ENCODE data around the gene TBXAS1.

GRCh38 chr7:140031364-140031763, 202.3 kb downstream of the TBXAS1 start:
- TF ChIP-seq, protein P1, sequence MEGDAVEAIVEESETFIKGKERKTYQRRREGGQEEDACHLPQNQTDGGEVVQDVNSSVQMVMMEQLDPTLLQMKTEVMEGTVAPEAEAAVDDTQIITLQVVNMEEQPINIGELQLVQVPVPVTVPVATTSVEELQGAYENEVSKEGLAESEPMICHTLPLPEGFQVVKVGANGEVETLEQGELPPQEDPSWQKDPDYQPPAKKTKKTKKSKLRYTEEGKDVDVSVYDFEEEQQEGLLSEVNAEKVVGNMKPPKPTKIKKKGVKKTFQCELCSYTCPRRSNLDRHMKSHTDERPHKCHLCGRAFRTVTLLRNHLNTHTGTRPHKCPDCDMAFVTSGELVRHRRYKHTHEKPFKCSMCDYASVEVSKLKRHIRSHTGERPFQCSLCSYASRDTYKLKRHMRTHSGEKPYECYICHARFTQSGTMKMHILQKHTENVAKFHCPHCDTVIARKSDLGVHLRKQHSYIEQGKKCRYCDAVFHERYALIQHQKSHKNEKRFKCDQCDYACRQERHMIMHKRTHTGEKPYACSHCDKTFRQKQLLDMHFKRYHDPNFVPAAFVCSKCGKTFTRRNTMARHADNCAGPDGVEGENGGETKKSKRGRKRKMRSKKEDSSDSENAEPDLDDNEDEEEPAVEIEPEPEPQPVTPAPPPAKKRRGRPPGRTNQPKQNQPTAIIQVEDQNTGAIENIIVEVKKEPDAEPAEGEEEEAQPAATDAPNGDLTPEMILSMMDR (conservative IDR thresholded peaks at IDR 0.05): no peak
- TF ChIP-seq ZFX (IDR thresholded peaks at IDR 0.05): no peak
